HK-2 (cell line): Measurements from ENCODE around the gene SLC22A23.

Source experiments
- DNase-seq: peaks from one replicate; pipeline ENCODE4 v3.0.0-alpha.2; 2018; ENCODE audit not compliant: unreplicated experiment

Gene SLC22A23

GRCh38 chr6:3318821-3319540, 137.9 kb downstream of the SLC22A23 start:
- DNase-seq = no peak

- no peak for DNase-seq
Measured at GRCh38 chr6:3318226-3318625, 138.6 kb downstream of the SLC22A23 start.

GRCh38 chr6:3317741-3318211, 139.1 kb downstream of the SLC22A23 start:
- no peak for DNase-seq

DNA sequence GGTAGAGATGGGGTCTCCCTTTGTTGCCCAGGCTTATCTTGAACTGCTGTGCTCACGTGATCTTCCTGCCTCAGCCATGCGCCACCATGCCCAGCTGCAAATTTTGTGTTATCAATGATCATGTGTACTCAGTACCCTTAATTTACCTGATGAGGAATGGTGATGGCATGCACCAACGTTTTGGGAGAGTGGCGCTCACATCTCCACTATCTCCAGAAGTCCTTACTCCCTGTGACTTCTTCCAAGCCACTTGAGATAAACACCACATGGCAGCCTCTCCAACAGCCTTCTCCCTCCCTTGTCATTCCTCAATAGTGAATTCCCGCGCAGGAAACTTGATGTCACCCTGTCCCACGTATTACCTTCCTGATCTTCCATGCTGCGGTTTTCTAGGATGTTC, 140.0 kb downstream of the SLC22A23 start:
- DNase-seq = no peak

- DNase-seq = no peak
Measured at GRCh38 chr6:3316331-3316730, 140.5 kb downstream of the SLC22A23 start.

DNA sequence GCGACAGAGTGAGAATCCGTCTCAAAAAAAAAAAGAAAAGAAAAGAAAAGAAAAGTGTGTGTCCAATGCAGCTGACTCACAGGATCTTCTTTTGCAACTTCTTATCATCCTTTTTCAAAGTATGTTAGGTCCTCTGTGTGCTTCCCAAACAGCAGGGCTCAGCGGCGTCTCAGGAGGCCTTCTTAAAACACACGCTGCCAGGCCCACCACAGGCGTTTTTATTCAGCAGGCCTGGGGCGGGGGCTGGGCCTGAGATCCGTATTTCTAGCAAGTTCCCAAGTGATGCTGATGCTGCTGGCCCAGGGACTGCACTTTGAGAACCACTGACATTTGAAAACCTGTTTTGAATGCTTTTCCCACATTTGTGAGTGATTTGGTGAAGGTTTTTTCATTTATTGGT, 141.0 kb downstream of the SLC22A23 start:
- DNase-seq = no peak

- no peak for DNase-seq
Measured at GRCh38 chr6:3314621-3315467, 142.0 kb downstream of the SLC22A23 start.

DNA sequence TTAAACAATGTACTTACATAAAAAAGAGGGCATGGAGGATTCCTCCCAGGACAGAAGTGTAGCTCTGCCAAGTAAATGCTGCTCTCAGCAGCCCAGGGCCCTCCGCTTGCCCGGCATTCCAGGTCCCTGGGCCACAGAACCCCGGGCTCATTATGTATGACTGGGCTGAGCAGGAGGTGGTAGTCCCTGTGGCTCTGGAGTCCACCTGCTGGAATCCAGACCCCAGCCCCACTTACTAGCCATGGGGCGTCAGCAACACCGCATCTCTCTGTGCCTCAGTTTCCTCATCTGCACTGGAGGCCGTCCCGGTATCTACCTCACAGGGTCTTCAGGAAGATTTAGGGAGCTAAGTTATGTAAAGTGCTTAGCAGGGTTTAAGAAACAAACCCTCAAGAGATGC, 142.7 kb downstream of the SLC22A23 start:
- no peak for DNase-seq

GRCh38 chr6:3312604-3313231, 144.1 kb downstream of the SLC22A23 start:
- no peak for DNase-seq

GRCh38 chr6:3311826-3312225, 145.0 kb downstream of the SLC22A23 start:
- no peak for DNase-seq

DNA sequence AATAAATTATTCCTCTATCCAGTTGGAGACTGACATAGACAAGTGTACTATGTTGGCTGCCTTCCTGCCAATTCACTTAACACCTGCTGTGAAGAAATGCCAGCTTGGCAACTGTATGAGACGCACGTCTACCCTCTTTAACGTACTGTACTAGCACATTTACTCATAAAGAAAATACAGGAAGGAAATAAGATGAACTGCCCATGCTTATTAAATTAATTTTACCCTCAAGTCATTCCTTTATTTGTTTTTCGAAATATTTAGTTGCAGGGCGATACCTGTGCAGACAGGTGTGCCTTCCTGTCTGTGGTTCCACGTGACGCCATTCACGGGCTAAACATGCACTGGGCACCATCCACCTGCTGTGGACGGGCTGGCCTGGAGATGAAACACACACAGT, 146.1 kb downstream of the SLC22A23 start:
- DNase-seq = no peak

DNA sequence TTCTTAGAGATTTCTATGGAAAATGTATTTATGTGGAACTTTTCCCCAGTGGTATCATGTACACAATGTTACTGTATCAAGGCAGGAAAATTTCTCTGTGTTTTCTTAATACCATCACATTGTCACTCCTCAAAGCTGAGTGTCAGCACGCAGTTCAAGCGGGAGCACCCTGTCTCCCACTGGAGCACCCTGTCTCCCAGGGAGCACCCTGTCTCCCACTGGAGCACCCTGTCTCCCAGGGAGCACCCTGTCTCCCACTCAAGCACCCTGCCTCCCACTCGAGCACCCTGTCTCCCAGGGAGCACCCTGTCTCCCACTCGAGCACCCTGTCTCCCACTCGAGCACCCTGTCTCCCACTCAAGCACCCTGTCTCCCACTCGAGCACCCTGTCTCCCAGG, 146.8 kb downstream of the SLC22A23 start:
- no peak for DNase-seq

DNA sequence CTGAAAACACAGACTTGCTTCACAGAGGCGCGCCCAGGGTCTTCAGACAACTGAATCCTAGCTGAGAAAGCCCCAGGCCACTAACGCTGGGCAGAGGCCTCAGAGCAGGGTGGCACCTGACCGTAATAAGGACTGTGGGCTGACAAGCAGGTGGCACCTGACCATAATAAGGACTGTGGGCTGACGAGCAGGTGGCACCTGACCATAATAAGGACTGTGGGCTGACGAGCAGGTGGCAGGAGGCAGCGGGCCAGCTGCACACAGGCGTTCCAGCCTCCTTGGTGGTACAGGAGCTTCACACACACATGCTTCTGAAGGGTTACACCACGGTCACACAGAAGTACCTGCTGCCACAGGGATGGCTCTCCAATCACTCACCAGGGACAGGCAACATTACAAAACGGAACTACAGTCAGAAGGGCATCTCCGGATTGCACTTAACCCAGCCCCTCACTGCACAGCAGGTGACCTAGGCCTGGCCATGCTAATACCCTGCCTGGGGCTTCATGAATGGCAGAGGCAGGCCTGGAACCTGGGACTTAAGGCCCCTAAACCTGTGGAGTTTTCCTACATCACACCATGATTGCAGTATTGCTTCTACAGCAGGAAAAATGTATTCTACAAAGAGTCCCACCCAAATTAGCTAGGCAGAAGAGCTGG, 147.3 kb downstream of the SLC22A23 start:
- DNase-seq = no peak

DNA sequence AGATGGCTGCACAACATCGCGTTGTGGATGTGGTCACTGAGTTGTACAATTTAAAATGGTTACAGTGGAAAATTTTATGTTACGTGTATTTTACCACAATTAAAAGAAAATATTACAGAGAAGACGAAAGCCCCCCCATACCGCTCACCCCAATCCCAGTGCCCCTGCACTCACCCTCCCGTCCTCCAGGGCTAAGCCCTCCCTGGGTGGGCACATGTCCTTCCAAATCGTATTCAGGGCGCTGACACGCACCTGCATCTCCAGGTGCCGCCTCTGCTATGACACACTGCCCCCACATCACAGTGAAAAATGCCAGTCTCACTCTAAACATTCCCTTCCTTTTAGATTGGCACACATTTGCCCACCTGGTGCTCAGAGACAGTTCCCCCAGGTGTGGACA, 148.7 kb downstream of the SLC22A23 start:
- DNase-seq = no peak

GRCh38 chr6:3307436-3307835, 149.4 kb downstream of the SLC22A23 start:
- DNase-seq = no peak

- no peak for DNase-seq
Measured at GRCh38 chr6:3306848-3307247, 150.0 kb downstream of the SLC22A23 start.

DNA sequence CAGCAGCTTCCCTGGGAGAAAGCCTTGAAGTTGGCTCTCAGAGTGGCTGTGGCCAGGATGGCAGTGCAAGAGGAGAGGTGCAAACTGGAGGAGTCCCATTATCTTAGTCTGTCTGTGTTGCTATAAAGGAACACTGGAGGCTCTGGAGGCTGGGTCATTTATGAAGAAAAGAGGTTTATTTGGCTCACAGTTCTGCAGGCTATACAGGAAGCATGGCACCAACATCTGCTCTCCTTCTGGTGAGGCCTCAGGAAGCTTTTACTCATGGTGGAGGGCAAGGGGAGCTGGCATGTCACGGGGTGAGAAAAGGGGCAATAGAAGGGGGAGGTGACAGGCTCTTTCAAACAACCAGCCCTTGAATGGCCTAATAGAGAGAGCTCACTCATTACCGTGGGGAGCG, 151.0 kb downstream of the SLC22A23 start:
- DNase-seq = no peak

DNA sequence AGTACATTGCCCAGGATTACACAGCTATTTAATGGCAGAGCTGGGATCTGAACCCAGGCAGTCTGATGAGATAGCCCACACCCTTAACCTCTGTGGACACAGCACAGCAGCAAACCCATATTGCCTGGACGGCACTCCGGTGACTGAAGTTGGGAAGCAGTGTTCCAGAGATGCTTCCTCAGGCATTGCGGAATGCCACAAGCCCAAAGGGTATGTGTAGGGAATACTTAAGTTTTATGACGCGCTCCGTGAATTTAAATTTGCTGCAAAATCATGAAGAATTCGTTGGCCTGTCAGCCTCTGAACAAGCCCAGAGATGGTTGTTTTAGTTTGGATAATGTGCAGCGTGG, 151.7 kb downstream of the SLC22A23 start:
- DNase-seq = no peak

- no peak for DNase-seq
Measured at GRCh38 chr6:3304500-3305215, 152.2 kb downstream of the SLC22A23 start.

- DNase-seq = no peak
Measured at GRCh38 chr6:3303795-3304411, 152.9 kb downstream of the SLC22A23 start.

GRCh38 chr6:3301506-3301905, 155.3 kb downstream of the SLC22A23 start:
- no peak for DNase-seq
